GM19328 (cell line): ENCODE results near the gene ZBED2.

Experiments
- ATAC-seq: cut with Tn5 transposase; IDR thresholded peaks from one replicate; pipeline ENCODE4 v1.9.1; 2021; ENCODE audit warnings: mild to moderate bottlenecking, moderate library complexity; ENCODE audit not compliant: unreplicated experiment

Gene ZBED2

GRCh38 chr3:111604119-111604518 is 9.0 kb upstream of the ZBED2 start:
- no peak for ATAC-seq

- ATAC-seq: no peak
Observed at GRCh38 chr3:111603679-111604078, 8.5 kb upstream of the ZBED2 start.

GRCh38 chr3:111601810-111602209 is 6.7 kb upstream of the ZBED2 start:
- ATAC-seq: no peak

GRCh38 chr3:111598552-111598951 is 3.4 kb upstream of the ZBED2 start:
- no peak for ATAC-seq

GRCh38 chr3:111598139-111598538 is 3.0 kb upstream of the ZBED2 start:
- no peak for ATAC-seq

- no peak for ATAC-seq
Observed at GRCh38 chr3:111596328-111596727, 1.2 kb upstream of the ZBED2 start.

- no peak for ATAC-seq
Observed at GRCh38 chr3:111594781-111595180, 365 bp downstream of the ZBED2 start.

GRCh38 chr3:111594205-111594604 is 941 bp downstream of the ZBED2 start:
- ATAC-seq: peak; percentile 43

- peak; percentile 1 for ATAC-seq
Observed at GRCh38 chr3:111593666-111594065, 1.5 kb downstream of the ZBED2 start.

- ATAC-seq: no peak
Observed at GRCh38 chr3:111592936-111593335, 2.2 kb downstream of the ZBED2 start.

GRCh38 chr3:111592143-111592542 is 3.0 kb downstream of the ZBED2 start:
- ATAC-seq: no peak

GRCh38 chr3:111591555-111591954 is 3.6 kb downstream of the ZBED2 start:
- no peak for ATAC-seq

GRCh38 chr3:111590143-111590491 is 5.0 kb downstream of the ZBED2 start:
- no peak for ATAC-seq

GRCh38 chr3:111589303-111590142 is 5.6 kb downstream of the ZBED2 start:
- no peak for ATAC-seq

GRCh38 chr3:111588527-111588926 is 6.6 kb downstream of the ZBED2 start:
- no peak for ATAC-seq

- no peak for ATAC-seq
Observed at GRCh38 chr3:111585217-111585616, 9.9 kb downstream of the ZBED2 start.

- ATAC-seq: no peak
Observed at GRCh38 chr3:111584744-111585143, 10.4 kb downstream of the ZBED2 start.

GRCh38 chr3:111582120-111582474 is 13.0 kb downstream of the ZBED2 start:
- no peak for ATAC-seq

GRCh38 chr3:111581403-111582119 is 13.6 kb downstream of the ZBED2 start:
- ATAC-seq: no peak

GRCh38 chr3:111579495-111579894 is 15.7 kb downstream of the ZBED2 start:
- ATAC-seq: no peak

GRCh38 chr3:111578867-111579266 is 16.3 kb downstream of the ZBED2 start:
- no peak for ATAC-seq
